ENCODE measurements around the gene ISG15.
"Not testable (repeated sequence)": the region's sequence is repeated elsewhere in the genome, so short reads cannot be mapped to it uniquely, and the experiment has no call there.

ISG15 gene

GRCh38 chr1:1047407-1047806 is 34.1 kb downstream of the ISG15 start:
- no peak for DNase-seq

DNA sequence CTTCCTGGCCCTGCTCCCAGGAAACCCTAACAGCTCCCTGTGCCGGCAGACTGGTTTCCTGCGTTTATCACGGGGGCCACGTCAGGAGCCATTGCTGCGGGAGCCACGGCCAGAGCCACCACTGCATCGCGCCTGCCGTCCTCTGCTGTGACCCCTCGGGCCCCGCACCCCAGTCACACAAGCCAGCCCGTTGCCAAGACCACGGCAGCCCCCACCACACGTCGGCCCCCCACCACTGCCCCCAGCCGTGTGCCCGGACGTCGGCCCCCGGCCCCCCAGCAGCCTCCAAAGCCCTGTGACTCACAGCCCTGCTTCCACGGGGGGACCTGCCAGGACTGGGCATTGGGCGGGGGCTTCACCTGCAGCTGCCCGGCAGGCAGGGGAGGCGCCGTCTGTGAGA is 34.7 kb downstream of the ISG15 start:
- no peak for DNase-seq

DNA sequence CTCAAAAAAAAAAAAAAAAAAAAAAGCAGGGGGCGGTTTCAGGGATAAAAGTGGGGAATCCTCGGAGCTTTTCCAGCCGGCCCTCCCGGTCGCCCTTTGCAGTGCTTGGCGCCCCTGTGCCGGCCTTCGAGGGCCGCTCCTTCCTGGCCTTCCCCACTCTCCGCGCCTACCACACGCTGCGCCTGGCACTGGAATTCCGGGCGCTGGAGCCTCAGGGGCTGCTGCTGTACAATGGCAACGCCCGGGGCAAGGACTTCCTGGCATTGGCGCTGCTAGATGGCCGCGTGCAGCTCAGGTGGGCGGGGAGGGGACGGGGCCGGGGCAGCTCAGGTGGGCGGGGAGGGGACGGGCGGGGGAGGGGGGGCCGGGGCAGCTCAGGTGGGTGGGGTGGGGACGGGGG is 35.5 kb downstream of the ISG15 start:
- DNase-seq: no peak

GRCh38 chr1:1049318-1050165 is 36.2 kb downstream of the ISG15 start:
- no peak for DNase-seq

DNA sequence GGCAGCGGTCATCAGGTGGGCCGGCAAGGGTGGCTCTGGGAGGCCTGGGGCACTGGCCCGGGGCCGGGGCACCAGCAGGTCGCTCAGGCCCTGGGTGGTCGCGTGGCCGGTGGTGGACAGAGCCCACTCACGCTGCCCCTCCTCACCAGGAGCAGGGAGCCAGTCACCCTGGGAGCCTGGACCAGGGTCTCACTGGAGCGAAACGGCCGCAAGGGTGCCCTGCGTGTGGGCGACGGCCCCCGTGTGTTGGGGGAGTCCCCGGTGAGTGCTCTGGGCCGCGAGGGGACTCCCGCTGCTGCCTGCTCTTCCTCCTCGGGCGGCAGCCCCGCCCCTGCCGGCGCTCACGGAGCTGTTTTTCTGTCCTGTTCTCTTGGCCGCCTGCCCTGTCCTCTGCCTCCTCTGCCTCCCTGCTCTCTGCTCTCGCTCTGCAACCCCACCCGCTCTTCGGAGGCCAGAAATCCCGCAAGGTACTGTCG is 37.3 kb downstream of the ISG15 start:
- no peak for DNase-seq

DNA sequence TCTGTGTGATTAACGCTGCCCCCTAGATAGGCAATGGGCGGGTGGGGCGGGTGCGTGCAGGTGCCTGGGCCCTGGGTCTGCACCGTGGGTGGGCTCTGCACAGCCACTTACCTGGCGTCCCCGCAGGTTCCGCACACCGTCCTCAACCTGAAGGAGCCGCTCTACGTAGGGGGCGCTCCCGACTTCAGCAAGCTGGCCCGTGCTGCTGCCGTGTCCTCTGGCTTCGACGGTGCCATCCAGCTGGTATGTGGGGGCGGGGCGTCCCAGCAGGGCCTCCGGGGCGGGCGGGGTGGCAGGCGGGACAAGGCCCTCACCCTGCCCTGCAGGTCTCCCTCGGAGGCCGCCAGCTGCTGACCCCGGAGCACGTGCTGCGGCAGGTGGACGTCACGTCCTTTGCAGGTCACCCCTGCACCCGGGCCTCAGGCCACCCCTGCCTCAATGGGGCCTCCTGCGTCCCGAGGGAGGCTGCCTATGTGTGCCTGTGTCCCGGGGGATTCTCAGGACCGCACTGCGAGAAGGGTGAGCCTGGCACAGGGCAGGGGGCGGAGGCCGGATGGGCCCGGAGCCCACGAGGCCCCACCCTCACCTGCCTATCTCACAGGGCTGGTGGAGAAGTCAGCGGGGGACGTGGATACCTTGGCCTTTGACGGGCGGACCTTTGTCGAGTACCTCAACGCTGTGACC is 38.0 kb downstream of the ISG15 start:
- DNase-seq: no peak

GRCh38 chr1:1052003-1052840 is 38.9 kb downstream of the ISG15 start:
- no peak for DNase-seq

DNA sequence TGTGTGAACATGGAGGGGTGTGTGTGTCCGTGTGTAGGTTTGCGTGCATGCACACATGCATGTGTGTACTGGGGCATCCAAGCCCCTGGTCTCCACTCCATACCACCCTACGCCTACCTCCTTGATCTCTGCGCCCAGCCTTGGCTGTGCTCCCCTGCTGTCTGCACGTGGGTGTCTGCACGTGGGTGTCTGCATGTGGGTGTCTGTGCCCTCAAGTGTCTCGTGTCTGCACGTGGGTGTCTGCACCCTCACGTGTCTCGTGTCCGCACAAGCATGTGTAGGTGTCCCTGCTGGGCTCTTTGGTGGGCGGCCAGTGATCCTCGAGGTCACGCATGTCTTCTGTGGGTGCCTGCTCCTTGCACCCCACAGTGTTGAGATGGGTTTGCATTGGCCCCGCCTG is 39.7 kb downstream of the ISG15 start:
- DNase-seq: no peak

DNA sequence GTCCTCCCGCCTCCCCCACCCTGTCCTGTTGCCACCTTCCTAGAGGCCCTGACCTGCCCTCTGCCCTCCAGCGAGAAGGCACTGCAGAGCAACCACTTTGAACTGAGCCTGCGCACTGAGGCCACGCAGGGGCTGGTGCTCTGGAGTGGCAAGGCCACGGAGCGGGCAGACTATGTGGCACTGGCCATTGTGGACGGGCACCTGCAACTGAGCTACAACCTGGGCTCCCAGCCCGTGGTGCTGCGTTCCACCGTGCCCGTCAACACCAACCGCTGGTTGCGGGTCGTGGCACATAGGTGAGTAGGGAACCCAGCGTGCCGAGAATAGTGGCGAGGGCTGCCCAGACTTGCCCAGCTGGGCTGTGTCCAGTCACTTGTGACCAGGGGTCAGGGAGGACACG is 40.4 kb downstream of the ISG15 start:
- DNase-seq: no peak

- no peak for DNase-seq
These were observed 40.9 kb downstream of the ISG15 start for GRCh38 chr1:1054099-1054700.

DNA sequence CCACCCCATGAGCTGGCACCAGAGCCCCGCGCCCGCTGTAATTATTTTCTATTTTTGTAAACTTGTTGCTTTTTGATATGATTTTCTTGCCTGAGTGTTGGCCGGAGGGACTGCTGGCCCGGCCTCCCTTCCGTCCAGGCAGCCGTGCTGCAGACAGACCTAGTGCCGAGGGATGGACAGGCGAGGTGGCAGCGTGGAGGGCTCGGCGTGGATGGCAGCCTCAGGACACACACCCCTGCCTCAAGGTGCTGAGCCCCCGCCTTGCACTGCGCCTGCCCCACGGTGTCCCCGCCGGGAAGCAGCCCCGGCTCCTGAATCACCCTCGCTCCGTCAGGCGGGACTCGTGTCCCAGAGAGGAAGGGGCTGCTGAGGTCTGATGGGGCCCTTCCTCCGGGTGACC is 41.7 kb downstream of the ISG15 start:
- DNase-seq: no peak

- DNase-seq: no peak
These were observed 42.8 kb downstream of the ISG15 start for GRCh38 chr1:1055841-1056736.

DNA sequence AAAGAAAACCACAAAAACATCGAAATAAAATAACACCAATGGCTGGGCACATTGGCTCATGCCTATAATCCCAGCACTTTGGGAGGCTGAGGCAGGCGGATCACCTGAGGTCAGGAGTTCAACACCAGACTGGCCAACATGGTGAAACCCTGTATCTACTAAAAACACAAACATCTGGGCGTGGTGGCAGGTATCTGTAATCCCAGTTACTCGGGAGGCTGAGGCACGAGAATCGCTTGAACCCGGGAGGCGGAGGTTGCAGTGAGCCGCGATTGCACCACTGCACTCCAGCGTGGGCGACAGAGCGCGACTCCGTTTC is 44.4 kb downstream of the ISG15 start:
- DNase-seq: not testable (repeated sequence)

DNA sequence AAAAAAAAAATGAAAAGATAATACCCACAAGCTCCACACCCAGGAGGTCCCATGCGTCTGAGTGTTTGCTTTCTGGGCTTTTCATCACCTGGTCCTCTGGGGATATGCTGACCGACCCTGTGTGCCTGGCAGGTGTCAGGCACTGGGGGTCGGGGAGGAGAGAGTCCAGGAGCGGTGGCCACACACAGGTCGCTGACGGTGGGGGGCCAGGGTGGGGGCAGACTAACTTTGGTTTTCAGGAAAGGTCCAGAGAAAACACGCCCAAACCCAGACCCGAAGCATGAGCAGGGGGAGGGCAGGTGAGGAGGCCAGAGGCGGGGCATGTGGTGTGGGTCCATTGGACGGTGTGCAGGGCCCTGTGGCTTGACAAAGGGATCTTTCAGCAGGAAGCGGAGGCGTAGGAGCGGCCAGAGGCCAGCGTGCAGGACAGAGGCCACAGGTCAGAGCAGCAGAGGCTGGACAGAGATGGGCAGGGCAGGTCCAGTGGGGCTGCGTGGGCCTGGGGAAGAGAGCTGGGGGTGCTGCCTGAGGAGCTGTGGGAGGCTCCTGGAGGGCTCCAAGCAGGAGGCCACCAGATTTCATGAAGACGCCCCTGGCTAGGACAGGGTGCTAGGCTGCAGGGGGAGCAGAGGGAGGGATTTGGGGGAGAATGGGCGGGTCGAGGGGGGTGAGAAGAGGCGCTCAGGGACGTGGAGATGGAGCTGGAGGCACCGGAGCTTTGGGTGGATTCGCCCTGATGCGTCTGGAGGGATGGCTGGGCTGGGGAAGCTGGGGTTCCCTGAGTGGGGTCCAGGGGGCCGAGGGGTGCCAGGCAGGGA is 45.0 kb downstream of the ISG15 start:
- DNase-seq: no peak

DNA sequence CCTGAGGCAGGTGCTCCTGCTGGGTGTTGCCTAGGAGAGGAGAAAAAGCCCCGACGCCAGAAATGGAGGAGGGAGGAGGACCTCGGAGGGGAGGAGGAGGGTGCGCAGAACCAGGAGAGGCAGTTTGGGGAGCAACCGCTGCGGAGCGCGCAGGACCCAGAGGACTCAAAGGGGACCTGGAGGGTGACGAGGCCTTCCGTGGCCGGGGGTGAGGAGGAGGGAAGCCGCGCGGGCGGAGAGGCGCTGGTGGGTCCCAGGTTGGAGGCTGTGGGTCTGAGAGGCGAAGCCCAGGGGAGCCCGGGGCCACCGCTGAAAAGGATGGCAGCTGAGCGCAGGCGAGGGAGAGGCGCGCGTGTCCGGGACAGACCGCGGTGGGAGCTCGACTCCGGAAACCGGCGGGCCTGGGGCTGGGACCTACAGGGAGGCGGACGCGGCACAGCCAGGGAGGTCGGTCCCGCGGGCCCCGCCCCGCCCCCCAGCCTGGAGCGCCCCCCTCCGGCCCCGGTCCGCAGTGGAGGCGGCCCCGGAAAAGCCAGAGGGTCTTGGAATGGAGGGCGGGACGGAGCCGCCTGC is 45.7 kb downstream of the ISG15 start:
- no peak for DNase-seq

- peak; percentile 97 for DNase-seq
These were observed 46.4 kb downstream of the ISG15 start for GRCh38 chr1:1059494-1060280.

DNA sequence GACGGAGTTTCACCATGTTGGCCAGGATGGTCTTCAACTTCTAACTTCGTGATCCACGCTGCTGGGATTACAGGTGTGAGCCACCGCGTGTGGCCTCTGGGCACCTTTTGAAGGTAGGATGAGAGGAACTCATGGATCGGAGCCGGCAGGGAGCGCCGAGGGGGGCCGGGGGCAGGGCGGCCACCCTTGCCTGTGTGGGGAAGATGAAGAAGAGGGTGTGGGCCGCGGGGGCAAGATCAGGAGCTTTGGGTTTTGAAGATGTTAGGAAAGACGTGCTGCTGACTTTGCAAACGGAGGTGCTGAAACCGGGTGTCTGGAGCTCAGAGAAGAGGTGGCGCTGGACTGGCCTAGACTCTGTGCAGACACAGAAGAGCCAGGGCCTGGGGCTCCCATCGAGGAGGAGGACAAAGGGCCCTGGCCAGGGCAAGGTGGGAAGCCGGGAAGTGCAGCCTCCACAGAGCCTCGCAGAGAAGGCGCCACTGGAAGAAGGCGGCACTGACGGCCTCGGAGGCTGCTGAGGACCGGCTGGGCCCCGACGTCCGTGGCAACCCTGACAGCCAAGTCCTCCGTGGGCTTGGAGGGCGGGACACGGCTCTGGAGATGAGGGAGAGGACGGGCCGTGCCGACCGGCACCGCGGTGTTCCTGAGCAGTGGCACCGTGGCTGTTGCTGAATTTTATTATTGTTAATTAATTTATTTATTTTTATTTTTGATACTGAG is 47.1 kb downstream of the ISG15 start:
- no peak for DNase-seq

- DNase-seq: no peak
These were observed 48.5 kb downstream of the ISG15 start for GRCh38 chr1:1061682-1062345.

All from stimulated activated CD8-positive, alpha-beta memory T cell treated with anti-CD3 and anti-CD28 coated beads, Interleukin-4, amount 100 ng/mL, for 48 hours (primary cell).